Large intestine (tissue), 3 donors: Measurements from ENCODE around the gene UBE2D1. TPM values are rescaled to one million over a fixed set of nuclear protein-coding genes. Genes with fewer than 3 reads are reported as not detected.
"Not testable (repeated sequence)": the region's sequence is repeated elsewhere in the genome, so short reads cannot be mapped to it uniquely, and the experiment has no call there.

Experiments used
- DNase-seq, 2 donors: peaks; one replicate each; pipeline versions ENCODE4 v3.0.0 to v3.0.0-alpha.2; 2013
- H3K27ac ChIP-seq: one replicate; pipeline ENCODE4 v1.5.1; 2013; ENCODE audit warnings: low read length
- H3K27me3 ChIP-seq: 2 replicates; pipeline ENCODE4 v1.6.1; 2013; ENCODE audit warnings: low read length; ENCODE audit not compliant: control insufficient read depth, insufficient read depth
- H3K36me3 ChIP-seq: 2 replicates; pipeline ENCODE4 v1.6.1; 2013; ENCODE audit warnings: low read length; ENCODE audit not compliant: control insufficient read depth, insufficient read depth
- H3K4me1 ChIP-seq: one replicate; pipeline ENCODE4 v1.6.1; 2013; ENCODE audit warnings: low read length; ENCODE audit not compliant: control insufficient read depth, insufficient read depth
- H3K4me3 ChIP-seq: one replicate; pipeline ENCODE4 v1.5.1; 2013; ENCODE audit warnings: low read length
- H3K9me3 ChIP-seq: one replicate; pipeline ENCODE4 v1.6.1; 2013; ENCODE audit warnings: mild to moderate bottlenecking, low read depth, low read length, moderate library complexity; ENCODE audit not compliant: control insufficient read depth
- whole genome bisulfite sequencing: methylation state at CpG from one replicate; pipeline ENCODE4 v1.1.5; 2013; ENCODE audit warnings: low lambda C conversion rate; ENCODE audit not compliant: insufficient coverage; 5-methylcytosine and 5-hydroxymethylcytosine counted together
- polyA plus RNA-seq: library from polyadenylated mRNA; unstranded; fragments of 120-200 nt; gene quantifications from one replicate; pipeline ENCODE4 v1.2.1, GENCODE V29; 2013

Gene UBE2D1
- polyA plus RNA-seq, 1 donor: 21.9 TPM

DNA sequence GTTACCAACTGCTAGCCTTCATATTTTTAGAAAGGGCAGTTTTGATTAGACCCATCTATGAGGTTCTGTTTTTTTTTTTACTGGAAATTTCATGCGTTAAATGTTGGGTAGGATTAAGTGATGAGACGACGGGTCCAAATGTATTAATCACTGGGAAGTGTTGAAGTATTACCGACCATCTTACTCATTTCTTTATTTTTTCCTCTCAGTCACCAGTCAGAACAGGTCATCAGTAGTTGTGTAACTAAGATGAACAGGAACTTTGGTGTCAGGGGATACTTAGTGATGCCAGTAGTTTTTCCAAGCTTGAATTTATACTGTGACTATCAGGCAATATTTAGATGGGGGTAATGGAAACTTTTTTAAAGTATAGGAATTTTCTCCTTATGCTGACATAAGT lies 64.6 kb downstream of the UBE2D1 start:
- peaks cover 18% of the 10 kb centered on the region for H3K36me3 ChIP-seq
- no peak overlapping the region for H3K27ac ChIP-seq
- DNase-seq: no peak
- H3K9me3 ChIP-seq: no peaks in the 10 kb centered on the region
- no peak overlapping the region for H3K4me3 ChIP-seq
- no peaks in the 10 kb centered on the region for H3K4me1 ChIP-seq
- H3K27me3 ChIP-seq: no peaks in the 10 kb centered on the region
- 100% methylated on average over 1 of the region's 4 CpGs for WGBS

DNA sequence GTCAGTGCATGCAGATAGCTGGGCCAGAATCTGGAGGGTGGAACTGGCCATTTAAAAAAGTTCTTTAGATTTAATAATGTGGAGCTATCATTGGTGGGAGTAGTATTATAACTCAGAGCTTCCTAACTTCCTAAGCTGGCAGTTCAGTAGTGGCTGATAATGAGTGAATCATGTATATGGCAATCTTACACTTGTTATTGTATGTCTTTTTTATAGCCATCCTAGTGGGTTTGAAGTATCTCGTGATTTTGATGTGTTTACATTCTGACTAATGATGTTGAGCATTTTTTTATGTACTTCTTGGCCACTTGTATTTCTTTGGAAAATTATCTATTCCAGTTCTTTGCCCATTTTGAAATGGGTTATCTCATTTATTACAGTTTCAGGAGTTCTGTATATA lies 65.8 kb downstream of the UBE2D1 start:
- Histone ChIP-seq H3K4me3 (no peak overlapping the region), H3K27me3 (no peaks in the 10 kb centered on the region), H3K4me1 (no peaks in the 10 kb centered on the region), H3K27ac (no peak overlapping the region), H3K9me3 (no peaks in the 10 kb centered on the region), H3K36me3 (peaks cover 10% of the 10 kb centered on the region)
- 71% methylated on average over 1 of the region's 1 CpG for WGBS
- DNase-seq: no peak

DNA sequence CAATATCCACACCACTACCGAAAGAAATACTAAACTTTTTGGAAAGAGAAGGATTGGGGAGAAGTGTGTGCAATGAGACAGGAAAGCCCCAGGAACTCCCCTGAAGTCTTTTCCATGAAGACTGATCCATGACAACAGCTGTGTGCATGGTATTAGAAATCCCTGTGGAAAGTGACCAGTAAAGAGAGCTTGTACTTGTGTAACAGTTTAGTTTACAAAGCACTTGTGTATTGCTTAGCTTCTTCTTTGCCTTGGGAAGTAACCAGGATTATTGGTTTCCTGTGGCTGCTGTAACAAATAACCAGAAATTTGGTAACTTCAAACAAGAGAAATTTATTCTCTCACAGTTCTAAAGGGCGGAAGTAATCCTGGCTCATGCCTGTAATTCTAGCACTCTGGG lies 69.2 kb downstream of the UBE2D1 start:
- Histone ChIP-seq H3K9me3 (no peaks in the 10 kb centered on the region), H3K36me3 (no peaks in the 10 kb centered on the region), H3K27ac (no peak overlapping the region), H3K27me3 (no peaks in the 10 kb centered on the region), H3K4me1 (no peaks in the 10 kb centered on the region), H3K4me3 (no peak overlapping the region)
- DNase-seq: no peak
- 100% methylated on average over 1 of the region's 2 CpGs for WGBS

DNA sequence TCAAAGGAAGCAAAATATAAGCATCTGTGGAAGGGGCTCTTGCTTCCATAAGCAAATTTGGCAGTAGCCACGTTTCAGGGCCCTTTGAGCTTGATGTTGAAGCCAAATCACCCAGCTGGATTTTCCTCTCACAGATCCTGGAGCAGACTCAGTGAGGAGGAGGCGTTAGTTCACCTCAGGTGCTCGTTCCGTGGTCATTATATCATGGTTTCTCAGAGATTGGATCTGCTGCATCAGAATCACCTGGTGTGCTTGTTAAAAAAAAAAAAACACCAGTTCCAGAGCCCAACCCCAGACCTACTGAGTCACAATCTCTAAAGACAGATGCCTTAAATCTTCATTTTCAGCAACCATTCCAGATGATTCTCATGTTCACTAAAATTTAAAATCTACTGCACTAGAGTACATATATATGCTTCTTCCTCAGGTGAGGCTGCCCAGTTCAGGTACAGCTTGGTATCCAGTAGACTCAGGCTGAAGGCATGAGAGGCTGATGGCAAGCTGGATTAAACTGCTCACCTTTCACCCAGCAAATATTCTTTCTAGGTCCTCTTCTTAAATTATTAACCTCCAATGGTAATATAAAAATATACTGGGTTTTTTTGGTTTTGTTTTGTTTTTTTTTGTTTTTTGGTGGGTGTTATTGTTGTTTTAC lies 75.3 kb downstream of the UBE2D1 start:
- Histone ChIP-seq H3K9me3 (no peaks in the 10 kb centered on the region), H3K27me3 (no peaks in the 10 kb centered on the region), H3K36me3 (no peaks in the 10 kb centered on the region), H3K27ac (no peak overlapping the region), H3K4me1 (no peaks in the 10 kb centered on the region), H3K4me3 (no peak overlapping the region)
- no peak for DNase-seq
- no CpG with 5 or more reads among the region's 4 CpGs for WGBS

DNA sequence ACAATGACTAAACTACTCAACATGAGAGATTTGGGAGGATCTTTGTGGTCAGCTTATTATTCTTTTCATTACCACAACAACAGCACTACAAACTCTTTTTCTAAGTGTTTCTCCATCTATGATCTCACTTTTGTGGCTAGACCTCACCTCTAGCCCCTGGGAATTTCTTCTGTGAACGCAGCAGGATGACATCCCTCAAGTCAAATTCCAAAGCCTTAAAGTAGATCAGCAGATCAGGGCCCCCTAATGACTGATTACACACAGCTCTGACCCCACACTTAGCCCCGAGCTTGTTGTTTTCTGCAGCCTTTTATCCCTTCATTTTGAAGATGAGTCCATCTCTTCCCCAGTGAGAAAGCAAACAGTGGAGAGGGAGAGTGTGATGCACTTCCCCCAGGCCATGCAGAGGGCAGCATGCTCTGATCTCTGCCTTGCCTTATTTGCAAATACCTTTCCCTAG lies 77.7 kb downstream of the UBE2D1 start:
- no peaks in the 10 kb centered on the region for H3K4me1 ChIP-seq
- WGBS: no CpG with 5 or more reads among the region's 2 CpGs
- H3K36me3 ChIP-seq: no peaks in the 10 kb centered on the region
- no peak overlapping the region for H3K4me3 ChIP-seq
- no peak overlapping the region for H3K27ac ChIP-seq
- no peak for DNase-seq
- H3K9me3 ChIP-seq: no peaks in the 10 kb centered on the region
- no peaks in the 10 kb centered on the region for H3K27me3 ChIP-seq

DNA sequence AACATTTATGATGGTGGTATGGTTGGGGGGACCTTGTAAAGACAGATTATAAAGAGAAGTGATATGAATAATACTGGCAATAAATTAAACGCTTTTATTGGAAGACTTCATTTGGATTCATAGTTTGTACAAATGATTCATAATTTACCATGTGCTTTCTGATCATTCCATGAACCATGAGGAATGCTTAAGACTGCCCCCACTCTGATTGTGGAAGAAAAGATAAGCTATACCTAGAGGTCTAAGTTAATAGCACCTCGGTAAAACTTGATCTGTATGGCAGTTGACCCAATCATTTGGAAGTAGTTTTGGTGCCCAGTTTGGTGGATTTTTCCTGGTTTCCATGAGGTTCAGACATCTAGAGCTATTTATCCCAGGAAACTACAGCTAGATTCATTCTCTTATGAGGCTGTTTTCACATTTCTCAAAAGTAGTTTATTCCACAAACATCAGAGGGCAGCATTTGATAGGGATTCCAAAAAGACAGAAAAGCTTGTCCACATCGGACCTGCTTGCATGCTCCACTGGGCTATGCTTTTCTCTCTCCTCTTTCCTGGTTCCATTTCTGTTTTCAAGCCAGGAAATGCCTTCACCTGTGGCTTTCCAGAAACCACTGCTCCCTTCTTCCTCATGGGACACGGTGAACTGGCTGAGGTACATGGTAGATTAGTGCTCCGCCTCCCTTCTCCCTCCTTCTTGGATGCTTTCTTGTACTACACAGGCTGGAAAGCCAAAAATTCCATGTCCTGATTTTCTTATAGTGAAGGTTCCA lies 79.7 kb downstream of the UBE2D1 start:
- no peak overlapping the region for H3K4me3 ChIP-seq
- no CpG with 5 or more reads among the region's 5 CpGs for WGBS
- no peaks in the 10 kb centered on the region for H3K27me3 ChIP-seq
- H3K27ac ChIP-seq: no peak overlapping the region
- DNase-seq: peak; percentile 24 to 26
- H3K36me3 ChIP-seq: no peaks in the 10 kb centered on the region
- no peaks in the 10 kb centered on the region for H3K9me3 ChIP-seq
- H3K4me1 ChIP-seq: no peaks in the 10 kb centered on the region

DNA sequence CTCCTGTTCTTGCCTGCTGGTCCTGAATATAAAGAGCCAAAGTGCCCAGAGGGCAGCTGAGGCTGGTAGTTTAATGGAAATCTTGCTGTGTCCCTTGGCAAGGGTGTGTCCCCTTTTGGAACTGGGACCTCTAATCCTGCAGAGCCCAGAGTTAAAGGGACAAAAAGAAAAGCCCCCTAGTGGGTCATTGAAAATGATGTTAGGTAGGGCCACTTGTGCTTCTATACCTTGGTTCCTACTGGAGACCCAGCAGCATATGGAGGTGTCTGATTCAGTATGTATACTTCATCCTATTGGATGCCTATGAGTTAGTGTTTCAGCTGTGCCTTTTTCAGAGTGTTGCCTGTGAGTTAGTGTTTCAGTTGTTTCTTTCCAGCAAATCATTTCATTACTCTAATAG lies 81.0 kb downstream of the UBE2D1 start:
- no peak for DNase-seq
- no peaks in the 10 kb centered on the region for H3K4me1 ChIP-seq

DNA sequence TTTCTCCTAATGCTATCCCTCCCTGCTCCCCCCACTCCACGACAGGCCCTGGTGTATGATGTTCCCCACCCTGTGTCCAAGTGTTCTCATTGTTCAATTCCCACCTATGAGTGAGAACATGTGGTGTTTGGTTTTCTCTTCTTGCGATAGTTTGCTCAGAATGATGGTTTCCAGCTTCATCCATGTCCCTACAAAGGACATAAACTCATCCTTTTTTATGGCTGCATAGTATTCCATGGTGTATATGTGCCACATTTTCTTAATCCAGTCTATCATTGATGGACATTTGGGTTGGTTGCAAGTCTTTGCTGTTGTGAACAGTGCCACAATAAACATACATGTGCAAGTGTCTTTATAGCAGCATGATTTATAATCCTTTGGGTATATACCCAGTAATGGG lies 83.1 kb downstream of the UBE2D1 start:
- WGBS: no CpG with 5 or more reads among the region's 2 CpGs

More for the DNA sequence above, 81.0 kb downstream of the UBE2D1 start:
- no peak overlapping the region for H3K4me3 ChIP-seq
- H3K27me3 ChIP-seq: no peaks in the 10 kb centered on the region
- no peak overlapping the region for H3K27ac ChIP-seq
- H3K9me3 ChIP-seq: no peaks in the 10 kb centered on the region
- H3K36me3 ChIP-seq: no peaks in the 10 kb centered on the region

More for the DNA sequence above, 83.1 kb downstream of the UBE2D1 start:
- H3K27me3 ChIP-seq, H3K9me3 ChIP-seq, DNase-seq, H3K4me3 ChIP-seq, H3K36me3 ChIP-seq, H3K4me1 ChIP-seq, H3K27ac ChIP-seq: not testable (repeated sequence)

Other genes with a start within 250 kb of the UBE2D1 start
- 21.5 TPM for gene IPMK, start 67.1 kb upstream of the UBE2D1 start, polyA plus RNA-seq
- 70.2 TPM for gene CISD1, start 65.8 kb upstream of the UBE2D1 start, polyA plus RNA-seq
- 40.3 TPM for gene TFAM, start 50.4 kb downstream of the UBE2D1 start, polyA plus RNA-seq
- 6.2 TPM for gene BICC1, start 177.9 kb downstream of the UBE2D1 start, polyA plus RNA-seq